NCI-H187 treated with DMSO at 0.1 percent for 48 hours (cell line): ENCODE data around the gene RHPN2.
"Not testable (repeated sequence)": the region's sequence is repeated elsewhere in the genome, so short reads cannot be mapped to it uniquely, and the experiment has no call there.

Experiments
- DNase-seq: peaks from one replicate; lab custom pipeline; 2025; lab: John Stamatoyannopoulos, UW

RHPN2 gene

DNA sequence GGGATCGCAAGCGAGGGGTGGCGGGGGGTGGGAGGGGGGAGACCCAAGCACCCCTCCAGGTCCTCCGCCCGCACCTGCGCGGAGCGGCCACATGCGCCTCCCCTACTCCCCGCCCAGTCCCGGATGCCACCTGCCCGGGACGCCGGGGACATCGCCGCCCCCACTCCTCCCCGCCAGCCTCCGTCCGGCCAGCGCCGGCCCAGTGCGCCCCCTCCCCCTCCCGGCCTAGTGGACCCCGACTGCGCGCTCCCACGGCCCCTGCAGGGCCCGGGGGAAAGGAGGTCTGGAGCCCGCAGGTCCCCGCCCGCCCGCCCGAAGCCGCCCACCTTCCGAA is 263 bp downstream of the RHPN2 start:
- DNase-seq = no peak

GRCh38 chr19:33063753-33064457 is 783 bp downstream of the RHPN2 start:
- DNase-seq = no peak

DNA sequence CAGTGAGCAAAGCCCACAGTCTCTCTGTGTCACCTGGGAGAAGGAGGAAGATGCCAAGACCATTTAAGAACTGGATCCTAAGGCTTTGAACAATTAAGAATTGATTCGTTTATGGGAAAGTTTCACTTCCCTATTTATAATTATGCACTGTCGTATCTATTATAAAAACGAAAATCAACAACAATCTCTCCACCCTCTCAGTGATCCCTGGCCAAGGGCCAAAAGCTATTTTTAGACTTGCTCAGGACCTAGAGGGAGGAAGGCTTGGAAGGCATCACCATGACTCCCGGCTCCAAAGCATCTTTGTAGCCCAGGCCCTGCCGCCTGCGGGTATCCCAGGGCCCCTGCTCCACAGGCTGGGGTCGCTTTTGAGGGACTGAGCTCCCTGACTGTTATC is 1.3 kb downstream of the RHPN2 start:
- no peak for DNase-seq

GRCh38 chr19:33062902-33063301 is 1.8 kb downstream of the RHPN2 start:
- no peak for DNase-seq

DNA sequence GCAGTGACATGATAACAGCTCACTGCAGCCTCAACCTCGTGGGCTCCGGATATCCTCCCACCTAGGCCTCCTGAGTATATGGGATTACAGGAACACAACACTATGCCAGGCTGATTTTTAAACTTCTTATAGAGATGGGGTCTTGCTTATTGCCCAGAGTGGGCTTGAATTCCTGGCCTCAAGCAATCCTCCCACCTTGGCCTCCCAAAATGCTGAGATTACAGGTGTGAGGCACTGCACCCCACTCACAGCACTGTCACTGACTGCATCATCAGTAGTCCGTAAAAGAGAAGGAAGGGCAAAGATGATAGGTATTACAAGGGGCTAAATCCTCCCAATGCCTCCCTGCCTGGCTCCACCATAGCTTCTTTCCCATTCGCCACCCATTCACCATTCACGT is 4.1 kb downstream of the RHPN2 start:
- DNase-seq = no peak

- DNase-seq = no peak
Measured at GRCh38 chr19:33055718-33056117, 9.0 kb downstream of the RHPN2 start.

DNA sequence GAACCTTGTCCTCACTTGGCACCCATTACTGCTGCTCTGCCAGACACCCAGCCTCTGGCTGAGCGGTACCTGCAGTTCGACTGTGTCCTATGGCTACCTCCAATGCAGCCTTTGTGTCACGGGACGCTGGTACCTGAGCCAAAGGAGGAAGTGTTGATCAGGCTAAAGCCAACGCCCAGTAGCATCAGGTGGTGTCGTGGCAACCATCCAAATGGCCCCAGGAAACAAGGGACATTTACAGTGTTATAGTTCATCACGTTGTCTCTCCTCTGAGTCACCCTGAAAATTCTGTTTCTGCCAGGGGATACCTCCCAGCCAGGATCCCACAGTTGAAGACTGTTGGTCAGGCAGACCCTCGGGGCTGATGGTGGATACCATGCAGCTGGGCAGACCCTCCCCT is 10.1 kb downstream of the RHPN2 start:
- DNase-seq = no peak

- no peak for DNase-seq
Measured at GRCh38 chr19:33052352-33052972, 12.2 kb downstream of the RHPN2 start.

DNA sequence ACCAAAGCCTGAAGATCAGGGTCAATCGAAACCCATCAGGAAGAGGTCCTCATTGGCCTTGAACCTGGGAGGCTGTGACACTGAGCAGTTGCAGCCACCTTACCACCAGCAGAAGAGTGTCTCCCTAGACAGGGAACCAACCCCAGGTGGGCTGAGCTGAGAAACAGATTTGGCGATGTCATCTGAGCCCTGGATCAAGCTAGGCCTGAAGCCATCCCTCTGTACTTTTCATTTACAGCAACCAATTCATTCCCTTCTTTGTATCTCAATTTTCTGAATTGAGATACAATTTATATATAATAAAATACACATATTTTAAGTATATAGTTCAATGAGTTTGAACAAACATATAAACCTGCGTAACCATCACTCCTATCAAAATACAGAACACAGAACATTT is 14.6 kb downstream of the RHPN2 start:
- no peak for DNase-seq

- DNase-seq = no peak
Measured at GRCh38 chr19:33048806-33049676, 15.6 kb downstream of the RHPN2 start.

DNA sequence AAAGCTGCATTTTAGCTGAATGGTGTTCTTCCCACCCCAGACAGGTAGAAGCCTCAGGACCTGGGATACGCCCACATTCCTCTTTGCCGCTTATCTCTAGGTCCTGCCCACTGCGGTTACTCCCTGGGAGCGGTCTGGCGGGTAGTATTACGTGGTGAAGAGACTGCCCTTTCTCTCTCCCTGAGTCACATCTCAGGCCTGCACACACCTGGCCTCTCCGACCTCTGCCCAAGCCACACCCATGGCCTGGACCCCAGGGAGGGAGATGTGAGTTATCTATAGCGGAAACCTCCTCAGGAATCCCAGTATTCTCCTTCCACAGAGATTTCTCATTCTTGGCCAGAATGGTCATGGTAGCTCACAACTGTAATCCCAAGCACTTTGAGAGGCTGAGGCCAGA is 17.3 kb downstream of the RHPN2 start:
- no peak for DNase-seq

DNA sequence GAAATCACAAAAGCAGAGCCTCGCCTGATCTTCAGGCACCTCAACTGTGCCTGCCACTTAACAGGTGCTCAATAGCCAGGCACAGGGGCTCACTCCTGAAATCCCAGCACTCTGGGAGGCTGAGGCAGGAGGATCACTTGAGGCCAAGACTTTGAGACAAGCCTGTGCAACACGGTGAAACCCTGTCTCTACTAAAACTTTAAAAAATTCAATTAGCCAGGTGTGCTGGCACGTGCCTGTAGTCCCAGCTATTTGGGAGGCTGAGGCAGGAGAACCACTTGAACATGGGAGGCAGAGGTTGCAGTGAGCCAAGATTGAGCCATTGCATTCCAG is 22.9 kb downstream of the RHPN2 start:
- not testable (repeated sequence) for DNase-seq

GRCh38 chr19:33040994-33041827 is 23.5 kb downstream of the RHPN2 start:
- no peak for DNase-seq

- no peak for DNase-seq
Measured at GRCh38 chr19:33039815-33040214, 24.9 kb downstream of the RHPN2 start.

- DNase-seq = no peak
Measured at GRCh38 chr19:33039108-33039599, 25.5 kb downstream of the RHPN2 start.

- not testable (repeated sequence) for DNase-seq
Measured at GRCh38 chr19:33037168-33038025, 27.3 kb downstream of the RHPN2 start.

GRCh38 chr19:33036370-33037167 is 28.1 kb downstream of the RHPN2 start:
- DNase-seq = not testable (repeated sequence)

DNA sequence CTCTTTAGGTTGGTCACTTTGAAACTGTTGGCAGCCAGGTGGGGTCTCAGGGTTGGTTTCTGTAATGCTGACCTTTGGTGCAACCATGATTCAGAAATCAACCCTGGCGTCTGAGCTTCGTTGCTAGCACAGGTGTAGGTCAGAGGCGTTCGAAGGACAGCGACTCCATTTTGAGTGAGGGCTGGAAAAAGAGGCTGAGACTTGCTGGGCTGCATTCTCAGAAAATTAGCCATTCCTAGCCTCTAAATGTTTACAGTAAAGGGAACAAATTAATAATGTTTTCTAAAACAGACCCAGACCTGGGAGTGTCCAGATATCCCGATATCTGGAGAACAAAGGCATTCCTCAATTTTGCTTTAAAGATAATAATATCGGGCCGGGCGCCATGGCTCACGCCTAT is 29.2 kb downstream of the RHPN2 start:
- no peak for DNase-seq

- no peak for DNase-seq
Measured at GRCh38 chr19:33032218-33032781, 32.4 kb downstream of the RHPN2 start.

GRCh38 chr19:33029746-33030303 is 34.9 kb downstream of the RHPN2 start:
- DNase-seq = no peak
